Endothelial cell (in vitro differentiated cells): ENCODE measurements around the gene MAGI3. TPM values are rescaled to one million over a fixed set of nuclear protein-coding genes. Genes with fewer than 3 reads are reported as not detected.
"Not testable (repeated sequence)": the region's sequence is repeated elsewhere in the genome, so short reads cannot be mapped to it uniquely, and the experiment has no call there.

Experiments
- DNase-seq: peaks from one replicate; pipeline ENCODE4 v3.0.0; 2021; ENCODE audit warnings: low spot score
- H3K27ac Mint-ChIP-seq: one replicate; pipeline ENCODE4 v1.8.0; 2021; ENCODE audit warnings: mixed read lengths, inconsistent platforms; ENCODE audit not compliant: unreplicated experiment
- H3K27me3 Mint-ChIP-seq: one replicate; pipeline ENCODE4 v1.8.0; 2021; ENCODE audit warnings: mild to moderate bottlenecking, moderate library complexity, mixed read lengths, inconsistent platforms; ENCODE audit not compliant: unreplicated experiment
- H3K36me3 Mint-ChIP-seq: one replicate; pipeline ENCODE4 v1.8.0; 2021; ENCODE audit warnings: mild to moderate bottlenecking, low read depth, mixed read lengths, inconsistent platforms; ENCODE audit not compliant: unreplicated experiment
- H3K4me1 Mint-ChIP-seq: one replicate; pipeline ENCODE4 v1.8.0; 2021; ENCODE audit warnings: mild to moderate bottlenecking, mixed read lengths, inconsistent platforms; ENCODE audit not compliant: unreplicated experiment
- H3K4me3 Mint-ChIP-seq: one replicate; pipeline ENCODE4 v1.8.0; 2021; ENCODE audit warnings: mild to moderate bottlenecking, mixed read lengths, inconsistent platforms; ENCODE audit not compliant: unreplicated experiment
- H3K9me3 Mint-ChIP-seq: one replicate; pipeline ENCODE4 v1.8.0; 2021; ENCODE audit warnings: mixed read lengths, inconsistent platforms; ENCODE audit not compliant: unreplicated experiment
- CTCF ChIP-seq: fragments of 200-600 bp; sonication (generic); IDR thresholded peaks from one replicate; pipeline ENCODE4 v1.5.0; 2021; ENCODE audit warnings: antibody characterized with exemption; ENCODE audit not compliant: unreplicated experiment
- total RNA-seq: library from RNA; stranded (reverse); fragmentation: NEBNext Ultra II Directional; extraction: Animal tissue kit (Norgen Biotek cat#: 25700); gene quantifications from one replicate; pipeline ENCODE4 v1.2.1, GENCODE V29; 2021; ENCODE audit not compliant: unreplicated experiment

The MAGI3 gene
- total RNA-seq, 1 donor from 2014 or later, result 18.9 TPM

- Mint-ChIP-seq H3K36me3 (no peaks in the 10 kb centered on the region), H3K9me3 (no peaks in the 10 kb centered on the region), H3K27ac (no peak overlapping the region), H3K27me3 (no peaks in the 10 kb centered on the region), H3K4me1 (no peaks in the 10 kb centered on the region), H3K4me3 (no peak overlapping the region)
- TF ChIP-seq CTCF, result no peak
- DNase-seq, result no peak
These were observed 175.3 kb downstream of the MAGI3 start for GRCh38 chr1:113565621-113566020.

GRCh38 chr1:113567427-113567826 is 177.1 kb downstream of the MAGI3 start:
- no peak overlapping the region for H3K4me3 Mint-ChIP-seq
- no peaks in the 10 kb centered on the region for H3K9me3 Mint-ChIP-seq
- H3K27ac Mint-ChIP-seq, result no peak overlapping the region
- TF ChIP-seq CTCF, result no peak
- H3K36me3 Mint-ChIP-seq, result no peaks in the 10 kb centered on the region
- no peaks in the 10 kb centered on the region for H3K27me3 Mint-ChIP-seq
- no peaks in the 10 kb centered on the region for H3K4me1 Mint-ChIP-seq
- no peak for DNase-seq

- not testable (repeated sequence) for DNase-seq, H3K4me3 Mint-ChIP-seq, H3K9me3 Mint-ChIP-seq, H3K36me3 Mint-ChIP-seq, H3K27me3 Mint-ChIP-seq, H3K27ac Mint-ChIP-seq, H3K4me1 Mint-ChIP-seq
These were observed 185.5 kb downstream of the MAGI3 start for GRCh38 chr1:113575744-113576260.

- DNase-seq, result no peak
- Mint-ChIP-seq H3K9me3 (no peaks in the 10 kb centered on the region), H3K4me1 (no peaks in the 10 kb centered on the region), H3K27me3 (no peaks in the 10 kb centered on the region), H3K27ac (no peak overlapping the region), H3K4me3 (no peak overlapping the region), H3K36me3 (peaks cover 3% of the 10 kb centered on the region)
- no peak for TF ChIP-seq CTCF
These were observed 186.0 kb downstream of the MAGI3 start for GRCh38 chr1:113576271-113576670.

GRCh38 chr1:113579256-113580018 is 189.1 kb downstream of the MAGI3 start:
- Mint-ChIP-seq H3K27ac (no peak overlapping the region), H3K27me3 (no peaks in the 10 kb centered on the region), H3K4me1 (no peaks in the 10 kb centered on the region), H3K36me3 (peaks cover 3% of the 10 kb centered on the region), H3K4me3 (no peak overlapping the region), H3K9me3 (no peaks in the 10 kb centered on the region)
- TF ChIP-seq CTCF, result no peak
- no peak for DNase-seq
